Measurements from ENCODE around the gene AVPI1.
"Not testable (repeated sequence)": the region's sequence is repeated elsewhere in the genome, so short reads cannot be mapped to it uniquely, and the experiment has no call there.

Gene AVPI1

DNA sequence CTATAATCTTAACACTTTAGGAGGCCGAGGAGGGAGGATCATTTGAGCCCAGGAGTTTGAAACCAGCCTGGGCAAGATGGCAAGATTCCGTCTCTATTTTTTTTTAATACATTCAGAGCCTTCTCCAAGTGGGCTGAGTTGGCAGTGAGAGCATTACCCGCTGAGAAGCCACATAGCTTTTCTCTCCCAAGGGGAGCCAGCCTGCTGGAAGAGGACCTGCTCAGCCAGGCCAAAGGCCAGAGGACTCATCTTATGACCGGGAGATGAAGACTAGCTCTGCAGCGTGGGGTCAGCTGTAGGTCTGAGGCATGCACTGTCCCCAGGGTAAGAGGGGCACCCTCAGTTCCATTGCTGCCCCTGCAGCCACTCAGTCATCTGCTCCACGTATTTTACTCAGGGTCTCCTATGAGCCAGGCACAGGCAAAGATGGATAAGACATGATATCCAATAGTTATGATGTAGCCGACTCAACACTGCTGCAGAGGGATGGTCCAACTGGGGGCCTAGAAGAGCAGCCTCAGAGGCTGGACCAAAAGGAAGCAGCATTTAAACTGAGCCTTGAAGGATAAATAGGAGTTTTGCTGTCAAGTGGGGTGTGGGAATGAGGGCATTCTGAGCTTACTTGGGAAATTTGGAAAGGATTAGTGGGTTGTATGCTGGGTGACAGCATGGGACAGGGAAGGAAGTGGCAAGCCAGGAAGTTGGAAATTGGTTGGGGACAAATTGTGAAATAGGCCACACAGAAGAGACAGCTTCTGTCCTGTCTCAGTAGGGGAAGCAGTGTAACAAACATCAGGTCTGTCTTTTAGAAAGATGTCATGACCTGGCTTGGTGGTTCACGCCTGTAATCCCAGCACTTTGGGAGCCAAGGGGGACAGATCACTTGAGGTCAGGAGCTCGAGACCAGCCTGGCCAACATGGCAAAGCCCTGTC lies 24.9 kb upstream of the AVPI1 start:
- FAIRE-seq = no peak

- FAIRE-seq = peak; percentile 59
Measured at GRCh38 chr10:97708976-97709946, 22.2 kb upstream of the AVPI1 start.

DNA sequence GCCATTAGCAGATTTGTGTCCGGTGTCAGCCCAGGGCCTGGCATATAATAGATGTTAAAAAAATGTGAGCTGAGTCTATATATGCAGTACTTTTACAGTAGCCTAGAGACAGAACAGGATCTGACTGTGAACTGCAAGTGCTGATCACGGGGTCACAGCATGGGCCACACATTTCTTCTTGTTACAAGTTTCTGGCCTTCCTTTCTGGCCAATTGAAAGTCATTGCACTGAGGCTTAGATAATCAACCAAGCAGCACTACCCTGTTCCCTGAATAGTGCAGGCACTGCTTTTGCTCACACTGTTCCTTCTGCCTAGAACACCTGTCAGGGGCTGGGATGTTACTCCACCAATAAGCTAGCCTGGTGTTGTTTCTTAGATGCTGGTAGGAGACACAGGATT lies 21.1 kb upstream of the AVPI1 start:
- FAIRE-seq = no peak

DNA sequence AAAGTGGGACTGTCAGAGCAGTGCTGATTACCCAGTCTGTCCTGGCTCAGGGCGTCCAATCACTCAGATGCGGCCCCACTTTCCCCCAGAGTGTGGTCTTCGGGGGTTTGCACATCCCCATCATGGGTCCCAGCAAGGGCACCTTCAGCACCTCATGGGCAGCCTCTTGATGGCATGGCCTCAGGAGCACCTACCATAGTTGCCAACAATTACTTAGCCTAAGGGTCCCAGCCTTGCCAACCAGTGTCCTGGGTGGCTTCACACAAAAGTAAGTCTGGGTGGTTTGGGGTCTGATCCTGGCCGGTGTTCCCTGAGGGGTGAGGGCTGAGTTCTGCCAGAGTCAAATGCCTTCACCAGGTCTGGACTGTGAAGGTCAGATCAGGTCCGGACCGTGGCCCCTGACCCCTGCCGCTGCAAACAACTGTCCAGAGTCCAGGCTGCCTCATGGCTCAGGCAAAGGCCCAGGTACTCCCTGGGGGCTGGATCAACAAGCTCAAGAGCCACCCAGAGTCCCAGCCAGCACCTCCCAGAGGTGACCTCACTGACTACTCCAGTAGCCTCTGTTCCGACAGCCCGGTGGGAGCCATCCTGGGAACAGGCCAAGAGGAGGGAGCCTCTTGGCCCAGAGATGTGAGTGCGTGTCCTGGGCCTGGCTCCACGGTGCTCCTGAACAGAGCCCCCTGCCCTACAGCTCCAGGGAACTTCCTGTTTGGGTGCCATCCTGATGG lies 20.3 kb upstream of the AVPI1 start:
- FAIRE-seq = no peak

GRCh38 chr10:97705006-97705670 lies 18.1 kb upstream of the AVPI1 start:
- no peak for FAIRE-seq

GRCh38 chr10:97704341-97704740 lies 17.3 kb upstream of the AVPI1 start:
- no peak for FAIRE-seq

DNA sequence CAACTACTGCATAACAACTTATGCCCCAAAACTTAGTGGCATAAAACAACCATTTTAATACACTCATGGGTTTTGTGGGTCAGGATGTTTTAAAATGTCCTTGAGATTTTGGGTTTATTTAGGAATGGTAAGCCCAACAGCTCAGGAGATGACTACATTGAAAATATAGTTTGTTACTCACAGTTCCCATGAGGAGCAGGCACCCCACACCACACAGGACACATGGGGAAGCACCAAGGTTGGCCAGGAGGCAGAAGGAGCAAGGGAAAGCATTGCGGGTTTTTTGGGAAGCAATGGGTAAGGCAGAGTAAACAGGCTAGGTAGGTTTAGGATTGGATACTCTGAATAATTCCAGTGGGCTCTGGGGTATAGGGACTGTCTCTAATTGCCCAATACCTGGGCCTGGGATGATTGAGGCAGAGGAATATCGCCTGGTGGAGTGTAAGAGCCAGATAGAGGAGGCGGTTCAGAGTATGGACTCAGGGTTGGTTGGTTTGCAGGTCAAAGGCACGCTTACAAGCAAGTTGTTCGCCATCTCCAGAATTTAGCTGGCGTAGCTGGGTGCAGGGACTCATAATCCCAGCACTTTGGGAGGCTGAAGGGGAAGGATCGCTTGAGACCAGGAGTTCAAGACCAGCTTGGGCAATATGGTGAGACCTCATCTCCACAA lies 16.5 kb upstream of the AVPI1 start:
- no peak for FAIRE-seq

DNA sequence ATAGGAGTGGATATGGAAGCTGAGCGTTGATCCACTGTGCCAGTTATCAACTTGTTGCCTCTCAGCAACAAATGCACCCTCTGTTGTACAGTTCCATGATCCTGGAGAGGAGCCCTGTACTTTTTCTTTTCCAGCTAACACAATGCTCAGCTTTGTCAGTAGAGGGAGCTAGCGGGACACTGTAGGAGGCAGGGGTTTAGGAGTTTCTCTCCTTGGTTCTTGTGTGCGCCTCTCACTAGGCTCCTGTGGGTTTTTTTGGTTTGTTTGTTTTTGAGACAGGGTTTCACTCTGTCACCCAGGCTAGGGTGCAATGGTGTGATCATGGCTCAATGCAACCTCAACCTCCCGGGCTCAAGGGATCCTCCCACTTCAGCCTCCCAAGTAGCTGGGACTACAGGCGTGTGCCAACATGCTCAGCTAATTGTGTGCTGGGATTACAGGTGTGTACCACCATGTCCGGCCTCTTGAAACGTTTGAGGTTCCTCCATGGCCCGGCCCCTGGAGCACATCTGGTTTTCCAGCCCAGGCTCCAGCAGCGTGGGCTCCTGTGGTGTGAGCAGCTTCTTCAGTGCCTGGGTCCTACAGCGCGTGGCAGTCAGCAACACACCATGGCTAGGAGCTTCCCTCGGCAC lies 14.5 kb upstream of the AVPI1 start:
- FAIRE-seq = peak; percentile 91

GRCh38 chr10:97698072-97698655 lies 11.1 kb upstream of the AVPI1 start:
- FAIRE-seq = not testable (repeated sequence)

GRCh38 chr10:97690133-97690532 lies 3.1 kb upstream of the AVPI1 start:
- FAIRE-seq = no peak

DNA sequence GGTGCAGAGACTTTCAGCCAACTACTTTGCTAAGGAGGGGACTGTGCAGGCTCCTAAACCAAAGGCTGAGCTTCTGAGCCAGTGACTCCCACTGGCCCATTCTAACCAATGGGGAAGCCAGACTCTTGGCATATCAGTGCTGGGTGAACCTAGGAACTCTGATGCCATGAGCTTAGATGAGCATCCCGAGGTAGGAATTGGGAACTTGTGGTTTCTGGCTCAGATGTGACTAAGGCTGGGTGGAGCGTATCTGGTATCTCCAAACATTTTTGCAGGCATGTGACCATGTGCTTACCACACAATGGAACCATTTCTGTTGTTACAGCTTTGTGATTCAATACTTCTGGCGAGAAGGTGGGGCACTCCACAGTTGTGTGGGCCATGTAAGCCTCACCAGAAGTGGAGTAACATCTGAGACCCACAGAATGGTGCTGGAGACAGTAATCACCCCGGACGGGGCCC lies 2.5 kb upstream of the AVPI1 start:
- FAIRE-seq = no peak

- no peak for FAIRE-seq
Measured at GRCh38 chr10:97687785-97688781, 1.0 kb upstream of the AVPI1 start.

- no peak for FAIRE-seq
Measured at GRCh38 chr10:97686301-97686961, 610 bp downstream of the AVPI1 start.

GRCh38 chr10:97685395-97685958 lies 1.6 kb downstream of the AVPI1 start:
- no peak for FAIRE-seq

GRCh38 chr10:97684866-97685394 lies 2.1 kb downstream of the AVPI1 start:
- no peak for FAIRE-seq

- FAIRE-seq = not testable (repeated sequence)
Measured at GRCh38 chr10:97684368-97684713, 2.7 kb downstream of the AVPI1 start.

DNA sequence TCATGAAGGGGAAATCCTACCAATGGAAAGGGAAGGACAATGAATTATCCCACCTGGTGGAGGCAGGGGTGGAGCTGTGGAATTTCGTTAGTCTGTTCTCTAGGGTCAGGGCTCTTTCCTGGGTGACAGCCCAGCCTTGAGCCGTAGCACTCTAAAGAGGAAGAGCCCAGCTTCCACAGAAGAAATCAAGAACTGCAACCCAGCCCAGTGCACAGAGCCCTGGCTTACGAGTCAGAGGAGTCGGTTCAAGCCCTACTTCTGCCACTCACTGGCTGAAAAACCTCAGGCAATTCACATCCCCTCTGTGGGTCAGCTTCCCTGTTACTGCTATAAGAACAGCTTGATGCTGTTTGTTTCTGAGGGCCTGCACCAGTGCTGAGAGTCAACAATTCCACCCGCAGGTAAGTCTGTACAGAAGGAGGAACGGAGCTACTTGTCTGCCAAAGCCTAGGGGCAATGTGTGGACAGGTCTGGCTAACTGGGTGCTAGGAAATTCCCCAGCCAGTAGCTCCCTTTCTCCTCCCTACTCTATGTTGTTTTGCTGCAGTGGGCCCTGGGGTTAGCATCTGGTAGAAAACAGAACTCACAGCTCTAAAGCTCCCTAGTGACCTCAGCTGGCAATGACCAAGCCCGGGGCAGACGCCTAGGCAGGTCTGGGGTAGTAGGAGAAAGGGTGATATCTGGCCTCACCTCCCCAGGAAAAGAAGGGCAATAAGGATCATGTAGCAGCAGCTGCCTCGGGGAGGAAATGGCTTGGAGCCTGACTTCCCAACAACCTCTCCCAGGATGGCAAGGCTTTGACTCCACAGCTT lies 3.3 kb downstream of the AVPI1 start:
- FAIRE-seq = no peak

Data from G401.6 (cell line).